Large intestine (tissue), 3 donors: Measurements from ENCODE around the gene UGT1A4. TPM values are rescaled to one million over a fixed set of nuclear protein-coding genes. Genes with fewer than 3 reads are reported as not detected.

Experiments used
- DNase-seq, 2 donors: peaks; one replicate each; pipeline versions ENCODE4 v3.0.0 to v3.0.0-alpha.2; 2013
- H3K27ac ChIP-seq: one replicate; pipeline ENCODE4 v1.5.1; 2013; ENCODE audit warnings: low read length
- H3K27me3 ChIP-seq: 2 replicates; pipeline ENCODE4 v1.6.1; 2013; ENCODE audit warnings: low read length; ENCODE audit not compliant: control insufficient read depth, insufficient read depth
- H3K36me3 ChIP-seq: 2 replicates; pipeline ENCODE4 v1.6.1; 2013; ENCODE audit warnings: low read length; ENCODE audit not compliant: control insufficient read depth, insufficient read depth
- H3K4me1 ChIP-seq: one replicate; pipeline ENCODE4 v1.6.1; 2013; ENCODE audit warnings: low read length; ENCODE audit not compliant: control insufficient read depth, insufficient read depth
- H3K4me3 ChIP-seq: one replicate; pipeline ENCODE4 v1.5.1; 2013; ENCODE audit warnings: low read length
- H3K9me3 ChIP-seq: one replicate; pipeline ENCODE4 v1.6.1; 2013; ENCODE audit warnings: mild to moderate bottlenecking, low read depth, low read length, moderate library complexity; ENCODE audit not compliant: control insufficient read depth
- WGBS: methylation state at CpG from one replicate; pipeline ENCODE4 v1.1.5; 2013; ENCODE audit warnings: low lambda C conversion rate; ENCODE audit not compliant: insufficient coverage; 5-methylcytosine and 5-hydroxymethylcytosine counted together
- polyA plus RNA-seq: library from polyadenylated mRNA; unstranded; fragments of 120-200 nt; gene quantifications from one replicate; pipeline ENCODE4 v1.2.1, GENCODE V29; 2013

Gene UGT1A4
- polyA plus RNA-seq, 1 donor, result 0.04 TPM

DNA sequence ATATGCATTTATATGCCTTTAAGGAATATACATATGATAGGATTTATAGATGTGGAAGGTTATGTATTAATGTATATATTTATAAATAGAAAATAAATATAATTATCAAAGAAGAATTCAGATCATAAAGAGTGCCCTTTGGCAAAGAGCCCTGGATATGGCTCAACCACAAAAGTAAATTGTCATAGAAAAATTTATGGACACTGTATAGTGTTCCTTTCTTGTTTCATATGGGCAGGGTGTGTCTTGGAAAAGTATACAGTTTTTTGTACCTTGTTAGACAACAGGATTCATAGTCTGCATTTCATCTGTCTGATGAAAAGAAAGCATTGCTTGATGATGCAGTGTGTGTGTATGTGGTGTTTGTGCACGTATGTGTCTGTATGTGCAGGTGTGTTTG, 33.9 kb upstream of the UGT1A4 start:
- WGBS, result no CpG with 5 or more reads among the region's 1 CpG

GRCh38 chr2:233686928-233687327, 31.6 kb upstream of the UGT1A4 start:
- no peaks in the 10 kb centered on the region for H3K36me3 ChIP-seq
- H3K27ac ChIP-seq, result no peak overlapping the region
- H3K4me3 ChIP-seq, result no peak overlapping the region

More for the DNA sequence above, 33.9 kb upstream of the UGT1A4 start:
- Histone ChIP-seq H3K27ac (no peak overlapping the region), H3K9me3 (no peaks in the 10 kb centered on the region), H3K27me3 (no peaks in the 10 kb centered on the region), H3K4me3 (no peak overlapping the region), H3K36me3 (no peaks in the 10 kb centered on the region), H3K4me1 (no peaks in the 10 kb centered on the region)
- DNase-seq, result no peak

DNA sequence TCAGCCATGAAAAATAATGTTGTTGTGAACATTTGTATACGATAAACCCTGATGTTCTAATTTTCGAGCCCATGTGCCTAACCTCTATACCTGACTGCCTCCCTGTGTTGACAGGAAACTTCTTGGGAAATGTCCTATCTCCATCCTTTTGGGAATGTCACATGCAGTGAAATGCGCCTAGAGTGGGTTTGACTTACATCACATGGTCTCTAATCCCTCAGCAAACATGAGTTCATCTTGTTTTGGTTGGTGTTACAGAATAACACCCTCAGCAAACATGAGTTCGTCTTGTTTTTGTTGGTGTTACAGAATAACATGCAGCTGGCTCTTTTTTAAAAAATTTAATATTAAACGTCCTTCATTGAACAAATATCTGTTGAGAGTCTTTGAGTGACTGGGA, 30.2 kb upstream of the UGT1A4 start:
- no peaks in the 10 kb centered on the region for H3K36me3 ChIP-seq
- WGBS, result 85% methylated on average over 4 of the region's 5 CpGs
- no peak overlapping the region for H3K4me3 ChIP-seq
- no peaks in the 10 kb centered on the region for H3K9me3 ChIP-seq
- no peaks in the 10 kb centered on the region for H3K4me1 ChIP-seq
- H3K27me3 ChIP-seq, result no peaks in the 10 kb centered on the region
- H3K27ac ChIP-seq, result no peak overlapping the region
- no peak for DNase-seq

More at GRCh38 chr2:233686928-233687327, 31.6 kb upstream of the UGT1A4 start:
- no peaks in the 10 kb centered on the region for H3K4me1 ChIP-seq
- no peaks in the 10 kb centered on the region for H3K27me3 ChIP-seq
- DNase-seq, result no peak
- no CpG with 5 or more reads among the region's 5 CpGs for WGBS
- H3K9me3 ChIP-seq, result no peaks in the 10 kb centered on the region

- H3K4me3 ChIP-seq, result no peak overlapping the region
- no peaks in the 10 kb centered on the region for H3K4me1 ChIP-seq
- no peaks in the 10 kb centered on the region for H3K9me3 ChIP-seq
- no peak for DNase-seq
- H3K27me3 ChIP-seq, result no peaks in the 10 kb centered on the region
- H3K27ac ChIP-seq, result no peak overlapping the region
- H3K36me3 ChIP-seq, result no peaks in the 10 kb centered on the region
Observed at GRCh38 chr2:233689031-233689430, 29.5 kb upstream of the UGT1A4 start.

- Histone ChIP-seq H3K4me3 (no peak overlapping the region), H3K27me3 (no peaks in the 10 kb centered on the region), H3K27ac (no peak overlapping the region), H3K4me1 (no peaks in the 10 kb centered on the region), H3K9me3 (no peaks in the 10 kb centered on the region), H3K36me3 (no peaks in the 10 kb centered on the region)
- no peak for DNase-seq
- no CpG with 5 or more reads among the region's 3 CpGs for WGBS
Observed at GRCh38 chr2:233689501-233689900, 29.0 kb upstream of the UGT1A4 start.

- no peak overlapping the region for H3K27ac ChIP-seq
- WGBS, result no CpG with 5 or more reads among the region's 4 CpGs
- DNase-seq, result no peak
Observed at GRCh38 chr2:233690444-233690843, 28.1 kb upstream of the UGT1A4 start.

GRCh38 chr2:233691443-233692433, 26.8 kb upstream of the UGT1A4 start:
- H3K4me1 ChIP-seq, result no peaks in the 10 kb centered on the region
- H3K27ac ChIP-seq, result no peak overlapping the region
- DNase-seq, result no peak
- H3K4me3 ChIP-seq, result no peak overlapping the region
- no peaks in the 10 kb centered on the region for H3K27me3 ChIP-seq
- H3K9me3 ChIP-seq, result no peaks in the 10 kb centered on the region
- 83% methylated on average over 2 of the region's 11 CpGs for WGBS
- no peaks in the 10 kb centered on the region for H3K36me3 ChIP-seq

More at GRCh38 chr2:233690444-233690843, 28.1 kb upstream of the UGT1A4 start:
- Histone ChIP-seq H3K36me3 (no peaks in the 10 kb centered on the region), H3K4me3 (no peak overlapping the region), H3K27me3 (no peaks in the 10 kb centered on the region), H3K4me1 (no peaks in the 10 kb centered on the region), H3K9me3 (no peaks in the 10 kb centered on the region)

- no peak within 1 kb of the TSS for H3K4me3 ChIP-seq
- 20% methylated on average over 1 of the region's 4 CpGs for WGBS
- no peaks in the 10 kb centered on the region for H3K27me3 ChIP-seq
- no peaks in the 10 kb centered on the region for H3K36me3 ChIP-seq
- no peak for DNase-seq
- H3K4me1 ChIP-seq, result no peaks in the 10 kb centered on the region
- H3K27ac ChIP-seq, result no peak within 1 kb of the TSS
- H3K9me3 ChIP-seq, result no peaks in the 10 kb centered on the region
Observed at GRCh38 chr2:233692648-233693047, 25.9 kb upstream of the UGT1A4 start, which contains the start of gene UGT1A6. Gene UGT1A6 (plus strand): TSS chr2:233692890. CDS start chr2:233693005, 115 bp downstream.

GRCh38 chr2:233693963-233694362, 24.6 kb upstream of the UGT1A4 start:
- H3K4me3 ChIP-seq, result no peak overlapping the region

DNA sequence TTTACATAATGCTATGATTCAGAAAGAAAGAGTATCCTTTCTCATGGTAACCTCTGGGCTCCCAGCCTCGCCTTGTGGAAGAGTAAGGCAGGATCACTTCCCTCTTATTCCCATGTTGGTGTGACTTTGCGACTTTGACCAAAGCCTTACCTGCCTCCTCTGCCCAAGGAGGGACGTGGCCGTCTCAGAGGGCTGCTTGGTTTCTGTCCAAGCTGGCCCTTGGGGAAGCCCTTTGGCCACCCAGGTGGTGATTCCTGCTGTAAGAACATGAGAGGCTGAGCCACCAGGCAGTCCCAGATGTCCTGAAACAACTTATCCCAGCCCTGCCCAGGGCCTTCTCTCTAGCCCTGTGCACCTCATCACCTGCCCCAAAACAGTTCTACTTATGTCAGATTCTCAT, 19.8 kb upstream of the UGT1A4 start:
- Histone ChIP-seq H3K4me1 (no peaks in the 10 kb centered on the region), H3K4me3 (no peak overlapping the region), H3K27me3 (no peaks in the 10 kb centered on the region), H3K9me3 (no peaks in the 10 kb centered on the region), H3K27ac (no peak overlapping the region), H3K36me3 (no peaks in the 10 kb centered on the region)
- DNase-seq, result no peak
- no CpG with 5 or more reads among the region's 4 CpGs for WGBS

More at GRCh38 chr2:233693963-233694362, 24.6 kb upstream of the UGT1A4 start:
- H3K9me3 ChIP-seq, result no peaks in the 10 kb centered on the region
- no CpG with 5 or more reads among the region's 6 CpGs for WGBS
- H3K4me1 ChIP-seq, result no peaks in the 10 kb centered on the region
- DNase-seq, result no peak
- no peak overlapping the region for H3K27ac ChIP-seq
- no peaks in the 10 kb centered on the region for H3K36me3 ChIP-seq
- H3K27me3 ChIP-seq, result no peaks in the 10 kb centered on the region
